PC-9 (cell line): Measurements from ENCODE around the gene RPL28. TPM values are rescaled to one million over a fixed set of nuclear protein-coding genes. Genes with fewer than 3 reads are reported as not detected.
A peak's percentile ranks its signal among the peaks of the same experiment; 100 is the strongest.
"Not testable (repeated sequence)": the region's sequence is repeated elsewhere in the genome, so short reads cannot be mapped to it uniquely, and the experiment has no call there.

Experiments
- BruUV-seq: library from RNA; stranded (reverse); fragments of 400-500 nt; replicated peaks from 2 replicates; lab custom pipeline; 2021; lab: Mats Ljungman, UMichigan
- CTCF ChIA-PET: fragments of 300-600 bp; sonication (Branson Sonifier 250); formaldehyde crosslinking; loops from one replicate; lab custom pipeline; 2022; ENCODE audit warnings: antibody characterized with exemption; lab: Charles Lee
- POLR2A ChIA-PET: fragments of 300-600 bp; sonication (Branson Sonifier 250); formaldehyde crosslinking; loops from one replicate; lab custom pipeline; 2022; ENCODE audit warnings: antibody characterized with exemption; ENCODE audit not compliant: unreplicated experiment; lab: Charles Lee
- DNase-seq, 2 experiments: peaks; one replicate each; pipeline versions ENCODE4 v3.0.0 to v3.0.0-alpha.2; 2015 to 2022; ENCODE audit warnings: mixed read lengths in 1 of 2
- H2AFZ ChIP-seq: fragments of 200-600 bp; sonication (generic); 2 replicates; pipeline ENCODE4 v1.8.1; 2017; ENCODE audit warnings: antibody characterized with exemption
- H3F3A ChIP-seq: fragments of 200-600 bp; sonication (generic); 2 replicates; pipeline ENCODE4 v1.8.1; 2017; ENCODE audit warnings: antibody characterized with exemption, mild to moderate bottlenecking, low read depth; ENCODE audit not compliant: insufficient read depth
- H3K27ac ChIP-seq: fragments of 200-600 bp; sonication (generic); 2 replicates; pipeline ENCODE4 v1.6.1; 2016; ENCODE audit warnings: mixed run types
- H3K27me3 ChIP-seq: fragments of 200-600 bp; sonication (generic); 2 replicates; pipeline ENCODE4 v1.6.1; 2016; ENCODE audit warnings: low read depth, mixed run types; ENCODE audit not compliant: insufficient read depth
- H3K36me3 ChIP-seq: fragments of 200-600 bp; sonication (generic); 2 replicates; pipeline ENCODE4 v1.6.1; 2016; ENCODE audit warnings: low read depth, mixed run types
- H3K4me1 ChIP-seq: fragments of 200-600 bp; sonication (generic); replicated peaks from 2 replicates; pipeline ENCODE4 v1.6.1; 2016; ENCODE audit warnings: mixed run types; ENCODE audit not compliant: insufficient read depth
- H3K4me2 ChIP-seq: fragments of 200-600 bp; sonication (generic); 2 replicates; pipeline ENCODE4 v1.6.1; 2017; ENCODE audit warnings: mixed run types
- H3K4me3 ChIP-seq: fragments of 200-600 bp; sonication (generic); 2 replicates; pipeline ENCODE4 v1.6.1; 2016; ENCODE audit warnings: mixed run types
- H3K79me2 ChIP-seq: fragments of 200-600 bp; sonication (generic); 2 replicates; pipeline ENCODE4 v1.6.1; 2017; ENCODE audit warnings: low read depth, mixed run types
- H3K9me2 ChIP-seq: fragments of 200-600 bp; sonication (generic); 2 replicates; pipeline ENCODE4 v1.8.1; 2017; ENCODE audit warnings: mild to moderate bottlenecking; ENCODE audit not compliant: insufficient read depth
- H3K9me3 ChIP-seq: fragments of 200-600 bp; sonication (generic); 2 replicates; pipeline ENCODE4 v1.8.1; 2016; ENCODE audit warnings: low read depth; ENCODE audit not compliant: insufficient read depth
- H4K20me1 ChIP-seq: fragments of 200-600 bp; sonication (generic); 2 replicates; pipeline ENCODE4 v1.8.1; 2017; ENCODE audit not compliant: insufficient read depth
- CTCF ChIP-seq: fragments of 200-600 bp; sonication (generic); conservative IDR thresholded peaks from 2 replicates; pipeline ENCODE4 v1.6.1; 2017; ENCODE audit warnings: mixed run types, antibody characterized with exemption, mild to moderate bottlenecking, moderate library complexity
- EZH2 ChIP-seq: fragments of 200-600 bp; sonication (generic); IDR thresholded peaks from 2 replicates; pipeline ENCODE4 v1.8.0; 2017; ENCODE audit warnings: antibody characterized with exemption, low read depth
- intact Hi-C: fragments of 100-400 bp; cut with micrococcal nuclease; formaldehyde crosslinking; loops from one replicate; pipeline ENCODE4 v1.10.0; 2022; ENCODE audit not compliant: unreplicated experiment
- total RNA-seq: library from RNA; stranded (reverse); gene quantifications from 2 replicates; pipeline ENCODE4 v1.2.3, GENCODE V29; 2021

RPL28 gene
- total RNA-seq, 1 experiment from 2014 or later, result 2,433 TPM

GRCh38 chr19:55405638-55406037, 19.9 kb downstream of the RPL28 start:
- Histone ChIP-seq H3K9me2 (no peaks in the 10 kb centered on the region), H2AFZ (no peak overlapping the region), H3K27me3 (no peaks in the 10 kb centered on the region), H3K79me2 (peaks cover 51% of the 10 kb centered on the region), H3K4me3 (peak overlapping the region; percentile 63; the same call in 1 of the 2 replicates), H3F3A (peaks cover 63% of the 10 kb centered on the region), H4K20me1 (peaks cover 57% of the 10 kb centered on the region), H3K4me2 (peak overlapping the region; percentile 84), H3K27ac (no peak overlapping the region), H3K36me3 (peaks cover 36% of the 10 kb centered on the region), H3K4me1 (peaks cover 21% of the 10 kb centered on the region), H3K9me3 (no peaks in the 10 kb centered on the region)
- intact Hi-C loops, result loop anchor here (2.0 to 5.0 kb wide), 3 partner anchors 21 to 238 kb away; partner anchors contain the start of genes DNAAF3, KMT5C, RPL28 and TMEM238
- ChIA-PET CTCF (interaction anchor here (0.7 kb wide), 2 partner anchors 18 to 104 kb away, joined by 4 read pairs; no protein-coding TSS in a partner anchor), POLR2A (interaction anchor here (0.6 to 0.7 kb wide), 3 partner anchors 8 to 258 kb away, joined by 4 to 5 read pairs (median 4); partner anchors contain the start of gene KMT5C)
- DNase-seq, result no peak
- no peak for TF ChIP-seq EZH2
- TF ChIP-seq CTCF, result no peak
- no TSS peak for BruUV-seq

GRCh38 chr19:55406091-55406825, 20.5 kb downstream of the RPL28 start:
- TF ChIP-seq CTCF (no peak), EZH2 (no peak)
- H3K79me2 ChIP-seq, result peaks cover 51% of the 10 kb centered on the region
- H3K4me2 ChIP-seq, result peak overlapping the region; percentile 84
- H3K27ac ChIP-seq, result no peak overlapping the region
- TSS peak; percentile 52 for BruUV-seq
- H3F3A ChIP-seq, result peaks cover 57% of the 10 kb centered on the region
- no peak overlapping the region for H2AFZ ChIP-seq
- DNase-seq, result peak in 1 of 2 experiments; percentile 34
- H3K4me1 ChIP-seq, result peaks cover 21% of the 10 kb centered on the region
- H3K36me3 ChIP-seq, result peaks cover 36% of the 10 kb centered on the region
- intact Hi-C loops, result loop anchor here (2.0 to 5.0 kb wide), 3 partner anchors 21 to 239 kb away; partner anchors contain the start of genes DNAAF3, KMT5C, RPL28 and TMEM238
- no peaks in the 10 kb centered on the region for H3K27me3 ChIP-seq
- H3K9me2 ChIP-seq, result no peaks in the 10 kb centered on the region
- H3K4me3 ChIP-seq, result peak overlapping the region; percentile 63
- H4K20me1 ChIP-seq, result peaks cover 55% of the 10 kb centered on the region
- CTCF ChIA-PET, result interaction anchor here (0.7 kb wide), 1 partner anchor 105 kb away, joined by 4 read pairs; no protein-coding TSS in a partner anchor
- no peaks in the 10 kb centered on the region for H3K9me3 ChIP-seq
- POLR2A ChIA-PET, result interaction anchor here (0.6 kb wide), 2 partner anchors 8 to 67 kb away, joined by 4 read pairs; partner anchors contain the start of gene KMT5C

- H3K9me3 ChIP-seq, result no peaks in the 10 kb centered on the region
- peak overlapping the region; percentile 86 for H3K27ac ChIP-seq
- H3K9me2 ChIP-seq, result no peaks in the 10 kb centered on the region
- no TSS peak for BruUV-seq
- no peaks in the 10 kb centered on the region for H3K27me3 ChIP-seq
- peaks cover 49% of the 10 kb centered on the region for H4K20me1 ChIP-seq
- H3F3A ChIP-seq, result peaks cover 51% of the 10 kb centered on the region
- peaks cover 51% of the 10 kb centered on the region for H3K79me2 ChIP-seq
- H3K4me1 ChIP-seq, result peaks cover 21% of the 10 kb centered on the region
- ChIA-PET POLR2A (interaction anchor here (0.6 to 1.2 kb wide), 11 partner anchors 22 to 338 kb away, joined by 3 to 42 read pairs (median 7); partner anchors contain the start of genes FIZ1, ISOC2 and PPP6R1), CTCF (no interaction called here)
- peak overlapping the region; percentile 76; the same call in 1 of the 2 replicates for H2AFZ ChIP-seq
- peak in 1 of 2 experiments; percentile 42 for DNase-seq
- peak overlapping the region; percentile 63 for H3K4me3 ChIP-seq
- peak overlapping the region; percentile 84 for H3K4me2 ChIP-seq
- no peak for TF ChIP-seq EZH2
- TF ChIP-seq CTCF, result no peak
- intact Hi-C loops, result loop anchor here (2.0 to 5.0 kb wide), 3 partner anchors 22 to 240 kb away; partner anchors contain the start of genes DNAAF3, KMT5C, RPL28 and TMEM238
- peaks cover 34% of the 10 kb centered on the region for H3K36me3 ChIP-seq
Measured at GRCh38 chr19:55406826-55407549, 21.3 kb downstream of the RPL28 start.

GRCh38 chr19:55407550-55407799, 21.7 kb downstream of the RPL28 start, which contains the start of gene UBE2S:
Gene UBE2S, minus strand, starts transcription at chr19:55407788. Its CDS starts 199 bp downstream, at chr19:55407589.
- CTCF ChIA-PET, BruUV-seq, DNase-seq, H3K9me3 ChIP-seq, H3K9me2 ChIP-seq, H3K27me3 ChIP-seq: not testable (repeated sequence)
- peaks cover 50% of the 10 kb centered on the region for H3K79me2 ChIP-seq
- intact Hi-C loops, result loop anchor here (2.0 to 5.0 kb wide), 3 partner anchors 23 to 240 kb away; partner anchors contain the start of genes DNAAF3, KMT5C, RPL28 and TMEM238
- H3F3A ChIP-seq, result peaks cover 46% of the 10 kb centered on the region
- peaks cover 44% of the 10 kb centered on the region for H4K20me1 ChIP-seq
- peak within 1 kb of the TSS; percentile 63 for H3K4me3 ChIP-seq
- H2AFZ ChIP-seq, result peak within 1 kb of the TSS; percentile 85
- POLR2A ChIA-PET, result interaction anchor here (0.6 to 1.2 kb wide), 16 partner anchors 22 to 338 kb away, joined by 3 to 42 read pairs (median 6); partner anchors contain the start of genes HSPBP1, ISOC2, KMT5C and TMEM238
- peak within 1 kb of the TSS; percentile 84 for H3K4me2 ChIP-seq
- peaks cover 21% of the 10 kb centered on the region for H3K4me1 ChIP-seq
- H3K27ac ChIP-seq, result peak within 1 kb of the TSS; percentile 86
- H3K36me3 ChIP-seq, result peaks cover 29% of the 10 kb centered on the region
